GM21381 (cell line): ENCODE measurements around the gene SETBP1.

Experiments used
- ATAC-seq: cut with Tn5 transposase; IDR thresholded peaks from one replicate; pipeline ENCODE4 v1.9.1; 2021; ENCODE audit warnings: mild to moderate bottlenecking, moderate library complexity; ENCODE audit not compliant: unreplicated experiment

Gene SETBP1

DNA sequence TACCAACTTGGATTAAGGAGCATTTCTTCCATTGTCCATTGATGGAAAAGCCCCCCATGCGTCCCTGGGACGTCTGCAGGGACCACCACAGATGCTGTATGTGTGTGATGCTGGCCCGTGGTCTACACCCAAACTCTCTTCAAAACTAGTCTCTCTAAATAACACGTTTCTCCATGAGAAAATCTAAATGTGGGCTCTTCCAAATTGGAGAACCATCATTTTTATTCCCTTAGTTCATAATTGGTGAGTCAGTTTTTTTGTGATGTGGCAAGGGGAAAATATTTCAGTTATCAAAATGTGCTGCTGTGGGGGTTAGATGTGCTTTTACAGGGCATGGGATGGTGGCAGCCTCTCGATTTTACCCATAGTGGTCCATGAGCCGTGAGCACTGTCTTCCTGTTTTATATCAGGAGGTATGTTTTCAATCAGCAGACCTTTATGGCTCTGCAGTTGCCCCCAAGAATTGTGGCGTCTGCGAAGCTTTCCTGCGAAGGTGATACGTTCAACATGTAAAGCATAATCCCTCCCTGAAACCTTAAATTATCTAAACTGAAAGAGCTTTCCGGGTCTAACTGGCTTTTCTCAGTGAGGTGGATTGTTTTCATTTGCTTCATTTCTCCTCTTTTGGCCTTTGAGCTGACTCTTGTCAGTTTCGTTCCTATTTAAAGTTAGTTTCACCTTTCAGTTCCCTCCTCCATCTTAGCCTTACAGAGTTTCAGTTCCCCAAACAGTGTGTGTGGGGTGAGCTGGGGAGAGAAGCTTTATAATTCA lies 78.4 kb downstream of the SETBP1 start:
- peak; percentile 94 for ATAC-seq

DNA sequence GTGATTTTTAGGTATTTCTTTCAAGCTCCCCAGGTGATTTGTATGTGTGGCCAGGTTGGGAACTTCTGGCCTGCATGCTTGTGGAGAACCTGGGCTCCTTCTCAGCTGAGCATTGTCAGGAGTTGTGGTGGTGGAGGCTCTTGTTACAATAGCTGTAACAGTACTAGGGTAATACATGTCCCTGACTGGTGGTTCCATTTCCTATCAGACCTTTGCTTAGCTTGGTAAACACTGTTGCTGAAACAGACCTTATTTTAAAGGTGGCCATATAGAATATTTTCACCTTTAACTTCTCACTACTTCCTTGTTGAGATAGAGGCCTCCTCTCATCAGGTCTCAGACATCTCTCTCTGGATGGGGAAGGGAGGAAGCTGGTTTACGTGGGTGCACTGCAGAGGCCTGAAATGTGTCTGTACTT lies 79.2 kb downstream of the SETBP1 start:
- ATAC-seq, result peak; percentile 50

GRCh38 chr18:44761812-44762211 lies 81.1 kb downstream of the SETBP1 start:
- no peak for ATAC-seq

- ATAC-seq, result no peak
Measured at GRCh38 chr18:44763327-44763726, 82.6 kb downstream of the SETBP1 start.

DNA sequence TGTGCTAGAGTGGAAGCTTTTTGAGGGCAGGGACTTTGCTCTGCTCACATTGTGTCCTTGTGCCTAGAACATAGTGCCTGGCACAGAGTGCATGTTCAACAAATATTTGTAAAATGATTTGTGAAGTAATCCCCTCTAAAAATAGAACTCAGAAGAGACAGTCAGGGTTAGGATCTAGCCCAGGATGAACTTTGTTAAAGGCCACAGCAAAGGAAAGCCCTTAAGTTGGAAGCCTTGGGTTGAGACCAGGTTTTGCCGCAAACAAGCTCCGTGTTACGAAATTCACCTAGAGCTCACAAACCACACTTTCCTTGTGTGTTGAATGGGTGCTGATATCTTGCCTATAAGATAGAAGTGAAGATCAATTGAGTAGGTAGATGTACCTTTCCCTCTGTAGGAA lies 84.2 kb downstream of the SETBP1 start:
- ATAC-seq, result no peak

DNA sequence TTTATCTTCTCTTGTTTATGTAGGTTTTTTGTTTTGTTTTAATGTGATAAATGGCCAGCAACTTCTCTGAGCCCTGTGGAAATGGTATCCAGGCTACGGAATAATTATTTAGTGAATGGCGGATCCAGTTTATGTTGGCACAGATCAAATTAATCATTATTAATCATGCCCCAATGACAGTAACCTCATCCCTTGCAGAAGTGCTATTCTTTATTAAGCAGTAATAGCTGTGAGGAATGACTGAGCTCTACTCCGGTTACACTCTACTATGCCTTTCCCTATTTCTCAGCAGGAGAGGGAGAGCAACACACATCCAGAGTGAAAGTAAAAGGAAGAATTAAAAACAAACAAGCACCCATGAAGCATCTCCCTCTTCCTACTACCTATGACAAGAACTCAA lies 84.8 kb downstream of the SETBP1 start:
- no peak for ATAC-seq

DNA sequence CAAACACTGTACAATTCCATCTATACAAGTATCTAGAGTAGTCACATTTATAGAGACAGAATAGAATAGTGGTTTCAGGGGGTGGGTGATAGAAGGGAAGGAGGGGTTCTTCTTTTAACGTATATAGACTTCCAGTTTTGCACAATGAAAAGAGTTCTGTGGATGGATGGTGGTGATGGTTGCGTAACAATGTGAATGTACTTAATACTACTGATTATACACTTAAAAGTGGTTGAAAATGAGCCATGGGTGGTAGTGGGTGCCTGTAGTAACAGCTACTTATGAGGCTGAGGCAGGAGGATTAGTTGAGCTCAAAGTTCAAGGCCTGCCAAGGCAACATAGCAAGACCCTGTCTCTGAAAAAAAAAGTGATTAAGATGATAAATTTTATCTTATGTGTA lies 85.8 kb downstream of the SETBP1 start:
- ATAC-seq, result no peak

DNA sequence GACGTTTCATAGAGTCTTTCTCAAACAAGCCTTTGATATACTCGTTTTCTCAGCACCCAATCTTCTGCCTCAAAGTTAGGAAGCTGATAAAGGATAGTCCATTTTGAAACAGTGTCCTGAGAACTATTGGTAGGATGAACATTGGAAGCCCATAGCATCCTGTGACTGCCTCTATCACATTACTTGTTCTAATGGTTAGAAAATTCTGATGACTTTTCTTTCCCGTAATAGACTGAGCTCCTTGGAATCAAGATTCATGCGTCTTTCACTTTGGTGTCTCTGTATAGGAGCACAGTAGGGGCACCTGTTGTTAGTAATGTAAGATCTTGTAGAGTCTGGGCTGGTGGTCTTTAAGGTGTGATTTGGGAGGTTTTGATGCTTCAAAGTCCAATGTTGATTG lies 87.1 kb downstream of the SETBP1 start:
- ATAC-seq, result no peak

GRCh38 chr18:44770641-44771040 lies 90.0 kb downstream of the SETBP1 start:
- no peak for ATAC-seq

DNA sequence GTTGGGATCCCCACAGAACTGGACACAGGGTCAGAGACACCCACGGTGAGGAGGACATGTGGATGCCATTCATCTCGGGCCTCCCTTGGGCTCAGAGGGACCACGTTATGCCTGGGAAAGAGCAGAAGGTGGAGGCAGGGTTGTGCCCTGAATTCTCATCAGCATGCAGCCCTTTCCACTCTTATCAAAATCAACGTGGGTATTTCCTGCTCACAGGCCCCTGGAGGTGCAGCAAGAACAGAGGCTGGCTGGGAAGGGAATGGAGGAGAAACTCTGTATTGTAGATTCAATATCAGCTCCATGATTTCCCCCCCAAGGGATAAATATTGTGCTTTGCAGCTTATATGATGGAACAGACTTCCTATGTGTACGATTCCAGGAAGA lies 90.9 kb downstream of the SETBP1 start:
- ATAC-seq, result no peak

DNA sequence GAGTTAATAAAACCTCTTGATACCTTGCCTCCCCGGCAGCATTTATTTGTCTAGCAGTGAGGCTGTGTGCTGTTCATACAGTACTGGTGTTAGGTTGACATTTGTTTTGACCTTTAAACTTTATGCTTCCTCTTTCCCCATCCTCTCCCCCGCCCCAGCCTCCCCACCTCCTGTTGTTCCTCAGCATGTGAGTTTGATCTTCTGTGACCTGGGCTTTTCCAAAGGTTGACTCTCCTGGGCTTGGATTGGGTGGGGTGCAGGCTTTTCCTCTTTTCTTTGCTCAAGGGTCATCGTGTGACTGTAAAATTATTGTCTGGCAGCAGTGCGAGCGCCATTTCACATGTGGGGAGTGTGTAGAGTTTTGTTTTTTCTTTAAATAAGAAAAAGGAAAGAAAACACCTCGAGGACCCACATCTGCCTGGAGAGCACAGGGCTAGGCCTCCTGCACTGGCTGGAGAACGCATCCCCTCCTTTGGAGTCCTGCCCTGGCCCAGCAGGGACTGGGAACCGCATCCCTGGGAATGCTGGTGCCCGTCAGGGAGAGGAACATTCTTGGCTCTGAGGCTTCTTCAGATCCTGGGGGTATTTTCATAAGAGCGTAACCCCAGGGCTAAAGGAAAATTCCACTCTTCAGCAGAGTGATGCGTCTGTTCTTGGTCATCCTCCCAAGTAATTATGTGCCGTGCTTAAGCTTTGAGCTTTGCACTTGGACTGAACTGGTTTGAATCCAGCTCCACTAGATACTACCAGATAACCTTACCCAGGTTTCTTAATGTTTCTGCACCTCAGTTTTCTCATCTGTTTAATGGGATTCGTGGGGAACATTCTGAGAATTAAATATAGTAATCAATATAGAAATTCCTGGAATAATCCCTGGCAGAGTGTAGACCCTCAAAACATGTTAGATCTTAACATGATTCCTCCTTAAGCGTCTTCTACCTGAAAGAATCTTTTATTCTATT lies 91.5 kb downstream of the SETBP1 start:
- no peak for ATAC-seq

DNA sequence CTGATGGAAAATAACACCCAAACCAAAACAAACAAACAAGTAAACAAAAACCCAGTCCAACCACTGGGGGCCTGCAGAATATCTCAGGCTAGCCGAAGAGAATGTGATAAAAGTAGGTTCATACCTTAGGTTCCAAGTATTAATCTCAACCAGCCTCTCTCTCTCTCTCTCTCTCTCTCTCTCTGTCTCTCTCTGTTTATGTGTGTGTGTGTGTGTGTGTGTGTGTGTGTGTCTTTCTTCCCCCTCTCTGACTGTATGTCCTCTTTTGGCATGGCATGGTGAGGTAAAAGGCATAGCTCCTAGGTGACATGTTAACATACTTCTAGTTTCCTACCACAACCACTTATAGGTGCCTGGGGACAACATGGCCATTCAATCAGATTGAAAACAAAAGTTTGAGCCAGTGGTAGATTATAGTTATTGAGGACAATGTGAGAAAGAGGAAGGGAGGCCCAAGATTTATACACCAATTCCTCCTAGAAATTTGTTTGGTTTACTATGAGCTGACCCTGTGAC lies 93.0 kb downstream of the SETBP1 start:
- no peak for ATAC-seq

- no peak for ATAC-seq
Measured at GRCh38 chr18:44774191-44774590, 93.5 kb downstream of the SETBP1 start.

DNA sequence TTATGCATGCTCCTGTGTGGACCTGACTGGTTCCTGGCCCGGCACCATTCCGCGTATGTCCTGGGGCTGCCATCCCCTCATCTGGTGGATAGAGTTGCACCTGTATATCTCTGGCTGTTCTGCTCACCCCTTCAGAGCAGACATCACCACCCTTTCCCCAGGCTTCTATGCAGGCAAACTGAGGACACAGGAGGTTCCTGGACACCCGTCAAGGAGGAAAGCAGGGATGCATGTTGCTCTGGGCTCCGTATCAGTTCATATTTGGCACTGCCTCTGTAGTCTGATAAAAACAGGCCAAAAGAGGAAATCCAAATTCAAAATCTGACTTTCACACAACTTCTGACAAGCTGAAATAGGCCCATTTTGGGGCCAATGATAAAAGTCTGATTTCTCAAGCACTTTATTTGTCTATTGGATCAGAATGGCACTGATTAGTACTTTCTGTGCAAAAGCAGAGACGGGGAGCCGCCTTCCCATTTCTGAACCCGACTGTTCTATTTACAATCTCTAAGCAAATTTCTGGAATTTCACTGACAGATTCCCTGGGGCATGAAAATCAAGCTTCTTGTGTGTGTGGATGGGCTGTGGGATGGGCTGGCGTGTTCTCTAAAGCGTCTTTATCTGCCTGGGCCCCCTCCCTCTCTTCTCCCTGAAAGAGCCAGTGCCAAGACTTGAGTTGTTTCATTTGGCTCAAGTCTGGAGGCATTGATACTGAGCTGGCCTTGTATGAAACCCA lies 96.9 kb downstream of the SETBP1 start:
- ATAC-seq, result no peak

- ATAC-seq, result no peak
Measured at GRCh38 chr18:44778788-44779187, 98.1 kb downstream of the SETBP1 start.

- ATAC-seq, result no peak
Measured at GRCh38 chr18:44779753-44780292, 99.1 kb downstream of the SETBP1 start.

DNA sequence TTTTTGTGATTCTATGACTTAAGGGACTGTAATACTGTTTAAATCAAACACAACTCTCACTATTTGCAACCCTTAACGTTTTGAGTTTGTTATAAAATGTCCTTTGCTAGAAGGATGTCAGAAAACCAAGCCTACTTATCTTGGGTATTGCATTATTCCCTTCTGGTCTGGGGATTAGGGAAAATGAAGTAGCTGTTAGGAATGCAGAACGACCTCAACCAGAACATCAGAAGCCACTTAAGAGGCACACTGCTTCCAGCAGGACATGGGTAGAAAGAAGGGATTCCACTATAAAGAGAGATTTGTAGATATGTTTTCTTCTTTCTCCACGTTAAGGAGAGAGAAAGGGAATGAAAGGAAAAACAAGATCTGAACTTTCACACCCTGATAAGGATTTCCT lies 101.2 kb downstream of the SETBP1 start:
- ATAC-seq, result no peak

DNA sequence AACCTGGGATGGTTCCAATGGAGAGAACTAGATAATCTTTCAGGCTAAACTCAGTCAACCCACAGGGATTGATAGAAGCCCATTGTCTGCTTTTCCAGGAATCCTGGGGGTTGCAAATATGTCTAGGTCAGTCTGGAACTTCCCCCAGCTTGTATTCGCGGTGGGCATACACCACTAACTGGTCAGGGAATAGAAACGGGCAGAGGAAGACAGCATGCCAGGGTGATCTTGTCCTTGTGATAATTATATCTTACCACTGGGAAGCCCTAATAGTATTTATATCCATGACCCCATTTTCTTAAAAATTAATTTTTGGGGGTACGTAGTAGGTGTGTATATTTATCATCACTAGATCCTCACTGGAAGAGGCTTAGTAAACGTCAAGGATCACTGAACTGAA lies 101.9 kb downstream of the SETBP1 start:
- no peak for ATAC-seq

- ATAC-seq, result no peak
Measured at GRCh38 chr18:44783371-44783770, 102.7 kb downstream of the SETBP1 start.

DNA sequence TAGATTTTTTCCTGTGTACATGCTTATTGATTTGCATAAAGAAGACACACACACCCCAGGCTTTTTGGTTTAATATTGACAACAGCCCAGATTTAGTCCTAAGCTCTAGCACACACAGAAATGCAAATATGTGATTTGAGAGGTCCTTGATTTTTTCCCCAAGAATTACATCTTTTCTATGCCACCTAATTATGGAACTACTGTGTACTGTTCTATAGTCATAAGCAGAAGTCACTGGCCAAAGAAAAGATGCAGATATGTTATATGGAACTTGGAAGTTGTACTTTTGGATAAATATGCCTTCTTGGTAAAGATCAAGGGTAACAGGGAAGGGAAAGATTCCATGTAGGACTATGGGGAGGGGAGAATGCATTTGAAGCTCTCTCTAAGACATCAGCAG lies 105.6 kb downstream of the SETBP1 start:
- ATAC-seq, result peak; percentile 16

- ATAC-seq, result peak; percentile 89
Measured at GRCh38 chr18:44786688-44787087, 106.0 kb downstream of the SETBP1 start.
